Ishikawa (cell line): ENCODE measurements around the gene RBMS3.

Experiments used
- CREB1 ChIP-seq: IDR thresholded peaks from 2 replicates; pipeline ENCODE4 v1.6.1; 2012; ENCODE audit warnings: low read depth
- EP300 ChIP-seq: IDR thresholded peaks from 2 replicates; pipeline ENCODE4 v1.6.1; 2012; ENCODE audit warnings: borderline replicate concordance
- TCF12 ChIP-seq: IDR thresholded peaks from 2 replicates; pipeline ENCODE4 v1.6.1; 2012; ENCODE audit warnings: low read depth
- YY1 ChIP-seq: IDR thresholded peaks from 2 replicates; pipeline ENCODE4 v1.6.1; 2012; ENCODE audit warnings: low read depth
- ZBTB7A ChIP-seq: IDR thresholded peaks from 2 replicates; pipeline ENCODE4 v1.6.1; 2012; ENCODE audit warnings: low read depth
- TF ChIP-seq, protein P1 (sequence below): IDR thresholded peaks from 2 replicates; pipeline ENCODE4 v1.6.1; 2012

DNA sequence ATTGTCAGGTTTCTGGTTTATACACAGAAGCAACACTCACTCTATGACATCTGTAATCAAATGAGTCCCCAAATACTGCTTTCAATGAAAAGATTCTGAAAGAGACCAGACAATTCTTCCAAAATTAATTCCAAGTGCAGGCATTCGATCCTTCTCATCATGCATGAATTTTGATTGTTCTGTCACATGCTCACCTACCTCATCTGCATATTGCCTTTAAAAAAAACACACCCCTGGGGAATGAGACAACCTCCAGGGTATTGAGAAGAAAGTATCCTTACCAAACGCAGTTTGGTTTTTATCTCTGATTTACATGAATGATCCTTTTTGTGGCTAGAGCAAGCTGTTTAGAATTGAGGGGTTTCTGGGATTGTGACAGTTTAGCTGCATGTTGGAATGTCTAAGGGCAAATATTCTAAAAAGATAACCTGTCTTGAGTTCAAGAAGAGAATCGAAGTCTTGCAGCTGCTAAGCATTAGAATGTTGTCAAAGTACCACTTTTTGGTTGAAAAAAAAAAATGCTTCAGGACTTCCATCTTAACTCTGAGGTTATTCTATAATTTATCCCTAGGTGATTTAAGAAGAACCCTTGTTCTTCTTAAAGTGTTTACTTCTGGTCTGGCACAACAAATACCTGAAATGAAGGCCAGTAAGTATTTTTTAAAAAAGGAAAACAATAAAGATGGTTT, 653.1 kb downstream of the RBMS3 start:
- TF ChIP-seq YY1 (no peak), CREB1 (no peak), EP300 (no peak), ZBTB7A (no peak), TCF12 (no peak)
- TF ChIP-seq, protein P1, sequence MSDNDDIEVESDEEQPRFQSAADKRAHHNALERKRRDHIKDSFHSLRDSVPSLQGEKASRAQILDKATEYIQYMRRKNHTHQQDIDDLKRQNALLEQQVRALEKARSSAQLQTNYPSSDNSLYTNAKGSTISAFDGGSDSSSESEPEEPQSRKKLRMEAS, result no peak
